H9 (cell line): Measurements from ENCODE around the gene BMPR1A. TPM values are rescaled to one million over a fixed set of nuclear protein-coding genes. Genes with fewer than 3 reads are reported as not detected.

ENCODE experiments used
- DNase-seq: peaks from one replicate; pipeline ENCODE4 v3.0.0-alpha.2; 2017
- H2AFZ ChIP-seq: one replicate; pipeline ENCODE4 v1.6.1; 2013; ENCODE audit warnings: mild to moderate bottlenecking, low read length, control low read depth, moderate library complexity
- H2AK5ac ChIP-seq: 2 replicates; pipeline ENCODE4 v1.6.1; 2013; ENCODE audit warnings: low read length, control low read depth, mixed read lengths; ENCODE audit not compliant: insufficient read length
- H2BK120ac ChIP-seq: one replicate; pipeline ENCODE4 v1.6.1; 2013; ENCODE audit warnings: low read depth, mild to moderate bottlenecking, low read length, control low read depth, inconsistent platforms; ENCODE audit not compliant: poor library complexity, severe bottlenecking
- H2BK12ac ChIP-seq: 2 replicates; pipeline ENCODE4 v1.6.1; 2013; ENCODE audit warnings: low read length, control low read depth, mixed read lengths, low read depth; ENCODE audit not compliant: insufficient read length
- H2BK15ac ChIP-seq: 2 replicates; pipeline ENCODE4 v1.6.1; 2013; ENCODE audit warnings: low read depth, low read length, control low read depth
- H2BK20ac ChIP-seq: one replicate; pipeline ENCODE4 v1.6.1; 2013; ENCODE audit warnings: low read depth, mild to moderate bottlenecking, low read length, control low read depth, inconsistent platforms; ENCODE audit not compliant: poor library complexity, severe bottlenecking
- H2BK5ac ChIP-seq: 2 replicates; pipeline ENCODE4 v1.6.1; 2013; ENCODE audit warnings: low read length, control low read depth, mixed read lengths; ENCODE audit not compliant: insufficient read length
- H3K14ac ChIP-seq: 2 replicates; pipeline ENCODE4 v1.6.1; 2013; ENCODE audit warnings: low read length, control low read depth; ENCODE audit not compliant: insufficient read depth
- H3K18ac ChIP-seq: 2 replicates; pipeline ENCODE4 v1.6.1; 2013; ENCODE audit warnings: low read depth, mild to moderate bottlenecking, mixed read lengths, low read length, control low read depth; ENCODE audit not compliant: insufficient read length
- H3K23ac ChIP-seq: 2 replicates; pipeline ENCODE4 v1.6.1; 2013; ENCODE audit warnings: low read length, control low read depth, mixed read lengths, low read depth; ENCODE audit not compliant: insufficient read length
- H3K23me2 ChIP-seq: 2 replicates; pipeline ENCODE4 v1.6.1; 2013; ENCODE audit warnings: low read depth, mild to moderate bottlenecking, mixed read lengths, low read length, control low read depth; ENCODE audit not compliant: insufficient read length, poor library complexity, severe bottlenecking
- H3K27ac ChIP-seq: 2 replicates; pipeline ENCODE4 v1.5.1; 2013; ENCODE audit warnings: low read length, control low read depth, mixed read lengths, low read depth; ENCODE audit not compliant: insufficient read length
- H3K27me3 ChIP-seq: 2 replicates; pipeline ENCODE4 v1.6.1; 2013; ENCODE audit warnings: low read length, control low read depth, inconsistent platforms; ENCODE audit not compliant: insufficient read depth
- H3K4ac ChIP-seq: 2 replicates; pipeline ENCODE4 v1.6.1; 2013; ENCODE audit warnings: low read depth, mild to moderate bottlenecking, control low read depth, inconsistent platforms, low read length, moderate library complexity
- H3K4me1 ChIP-seq: 2 replicates; pipeline ENCODE4 v1.6.1; 2013; ENCODE audit warnings: low read length, control low read depth, inconsistent platforms; ENCODE audit not compliant: insufficient read depth
- H3K4me2 ChIP-seq: 2 replicates; pipeline ENCODE4 v1.6.1; 2013; ENCODE audit warnings: low read length, control low read depth, mixed read lengths; ENCODE audit not compliant: insufficient read length, insufficient read depth
- H3K56ac ChIP-seq: 2 replicates; pipeline ENCODE4 v1.6.1; 2013; ENCODE audit warnings: low read depth, mild to moderate bottlenecking, mixed read lengths, low read length, control low read depth; ENCODE audit not compliant: insufficient read length
- H3K79me1 ChIP-seq: 2 replicates; pipeline ENCODE4 v1.6.1; 2013; ENCODE audit warnings: low read depth, mild to moderate bottlenecking, moderate library complexity, low read length, control low read depth, inconsistent platforms; ENCODE audit not compliant: insufficient read depth, poor library complexity, severe bottlenecking
- H3K79me2 ChIP-seq: 2 replicates; pipeline ENCODE4 v1.6.1; 2013; ENCODE audit warnings: low read length, control low read depth, inconsistent platforms; ENCODE audit not compliant: insufficient read depth
- H3K9ac ChIP-seq: 2 replicates; pipeline ENCODE4 v1.6.1; 2013; ENCODE audit warnings: low read length, control low read depth, mixed read lengths; ENCODE audit not compliant: insufficient read length; ENCODE audit errors: extremely low read depth
- H3K9me3 ChIP-seq: one replicate; pipeline ENCODE4 v1.6.1; 2013; ENCODE audit warnings: low read depth, low read length, inconsistent platforms; ENCODE audit not compliant: control insufficient read depth
- H3T11ph ChIP-seq: one replicate; pipeline ENCODE4 v1.6.1; 2013; ENCODE audit warnings: mild to moderate bottlenecking, low read length, control low read depth, inconsistent platforms
- H4K20me1 ChIP-seq: one replicate; pipeline ENCODE4 v1.6.1; 2013; ENCODE audit not compliant: control insufficient read depth, insufficient read length, insufficient read depth
- H4K5ac ChIP-seq: 2 replicates; pipeline ENCODE4 v1.6.1; 2013; ENCODE audit warnings: low read depth, mild to moderate bottlenecking, mixed read lengths, low read length, control low read depth; ENCODE audit not compliant: insufficient read length
- H4K8ac ChIP-seq: replicated peaks from 2 replicates; pipeline ENCODE4 v1.6.1; 2013; ENCODE audit warnings: low read length, control low read depth, mixed read lengths, low read depth; ENCODE audit not compliant: insufficient read length
- H4K91ac ChIP-seq: 2 replicates; pipeline ENCODE4 v1.6.1; 2013; ENCODE audit warnings: low read depth, mild to moderate bottlenecking, moderate library complexity, mixed read lengths, low read length, control low read depth; ENCODE audit not compliant: insufficient read length
- H3K27ac Mint-ChIP-seq, 3 experiments: 2 replicates in 2 of 3; 3 replicates in 1 of 3; pipeline ENCODE4 v1.8.0; 2020 to 2021; ENCODE audit warnings: mixed read lengths in 3 of 3, mild to moderate bottlenecking in 1 of 3, moderate library complexity in 1 of 3
- H3K27me3 Mint-ChIP-seq: 2 replicates; pipeline ENCODE4 v1.8.0; 2021; ENCODE audit warnings: low read depth, mild to moderate bottlenecking, moderate library complexity, mixed read lengths
- H3K36me3 Mint-ChIP-seq, 3 experiments: 2 replicates in 2 of 3; 3 replicates in 1 of 3; pipeline ENCODE4 v1.8.0; 2020 to 2021; ENCODE audit warnings: low read depth in 3 of 3, mixed read lengths in 3 of 3; ENCODE audit not compliant: insufficient read depth in 1 of 3
- H3K4me1 Mint-ChIP-seq, 2 experiments: 2 replicates each; pipeline ENCODE4 v1.8.0; 2020; ENCODE audit warnings: mixed read lengths in 2 of 2
- H3K4me3 Mint-ChIP-seq, 2 experiments: 2 replicates in 1 of 2; 3 replicates in 1 of 2; pipeline ENCODE4 v1.8.0; 2020 to 2021; ENCODE audit warnings: mild to moderate bottlenecking in 2 of 2, mixed read lengths in 2 of 2, moderate library complexity in 1 of 2
- H3K9me3 Mint-ChIP-seq, 2 experiments: 2 replicates in 1 of 2; 3 replicates in 1 of 2; pipeline ENCODE4 v1.8.0; 2020; ENCODE audit warnings: mild to moderate bottlenecking in 2 of 2, mixed read lengths in 2 of 2, moderate library complexity in 1 of 2
- WGBS: extraction: QIAGEN DNeasy Blood & Tissue Kit; methylation state at CpG from one replicate; pipeline ENCODE4 v1.1.7; 2013; ENCODE audit warnings: missing lambda C conversion rate, low lambda C conversion rate, mixed read lengths; ENCODE audit not compliant: insufficient read length; ENCODE audit errors: extremely low coverage; 5-methylcytosine and 5-hydroxymethylcytosine counted together
- total RNA-seq: library from RNA; stranded (reverse); gene quantifications from 2 replicates; pipeline ENCODE4 v1.2.1, GENCODE V29; 2021
- TF ChIP-seq, protein P1 (sequence below): fragments of 200-600 bp; sonication (generic); conservative IDR thresholded peaks from 3 replicates; pipeline ENCODE4 v1.8.0; 2021; ENCODE audit warnings: antibody characterized with exemption, mild to moderate bottlenecking

BMPR1A gene
- total RNA-seq, 1 experiment from 2014 or later: 138 TPM

GRCh38 chr10:86798611-86799010 is 42.2 kb downstream of the BMPR1A start:
- TF ChIP-seq, protein P1, sequence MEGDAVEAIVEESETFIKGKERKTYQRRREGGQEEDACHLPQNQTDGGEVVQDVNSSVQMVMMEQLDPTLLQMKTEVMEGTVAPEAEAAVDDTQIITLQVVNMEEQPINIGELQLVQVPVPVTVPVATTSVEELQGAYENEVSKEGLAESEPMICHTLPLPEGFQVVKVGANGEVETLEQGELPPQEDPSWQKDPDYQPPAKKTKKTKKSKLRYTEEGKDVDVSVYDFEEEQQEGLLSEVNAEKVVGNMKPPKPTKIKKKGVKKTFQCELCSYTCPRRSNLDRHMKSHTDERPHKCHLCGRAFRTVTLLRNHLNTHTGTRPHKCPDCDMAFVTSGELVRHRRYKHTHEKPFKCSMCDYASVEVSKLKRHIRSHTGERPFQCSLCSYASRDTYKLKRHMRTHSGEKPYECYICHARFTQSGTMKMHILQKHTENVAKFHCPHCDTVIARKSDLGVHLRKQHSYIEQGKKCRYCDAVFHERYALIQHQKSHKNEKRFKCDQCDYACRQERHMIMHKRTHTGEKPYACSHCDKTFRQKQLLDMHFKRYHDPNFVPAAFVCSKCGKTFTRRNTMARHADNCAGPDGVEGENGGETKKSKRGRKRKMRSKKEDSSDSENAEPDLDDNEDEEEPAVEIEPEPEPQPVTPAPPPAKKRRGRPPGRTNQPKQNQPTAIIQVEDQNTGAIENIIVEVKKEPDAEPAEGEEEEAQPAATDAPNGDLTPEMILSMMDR: 0 out of 3 replicates have a peak, but pooled peaks have one; percentile 9
- no peak overlapping the region for H3K56ac ChIP-seq
- H4K91ac ChIP-seq: no peak overlapping the region
- H2AK5ac ChIP-seq: no peak overlapping the region
- no peak overlapping the region for H4K5ac ChIP-seq
- H3T11ph ChIP-seq: no peak overlapping the region
- H3K4me1 Mint-ChIP-seq: peaks cover 63 to 72% of the 10 kb centered on the region in 2 experiments
- no peak overlapping the region for H2BK15ac ChIP-seq
- H3K4me3 Mint-ChIP-seq: peak overlapping the region in 1 of 2 experiments; percentile 22; a peak in 2 of 5 replicates
- peaks cover 10% of the 10 kb centered on the region for H3K4me1 ChIP-seq
- H2BK120ac ChIP-seq: no peak overlapping the region
- WGBS: no CpG with 5 or more reads among the region's 1 CpG
- H3K27me3 Mint-ChIP-seq: no peaks in the 10 kb centered on the region
- H3K79me1 ChIP-seq: no peaks in the 10 kb centered on the region
- no peak overlapping the region for H3K9ac ChIP-seq
- H3K9me3 ChIP-seq: no peaks in the 10 kb centered on the region
- no peaks in the 10 kb centered on the region for H4K20me1 ChIP-seq
- no peak overlapping the region for H3K18ac ChIP-seq
- H3K27ac Mint-ChIP-seq: peak overlapping the region; percentile 13 to 98 (median 96); a peak in 5 of 7 replicates
- H3K27ac ChIP-seq: no peak overlapping the region
- H3K14ac ChIP-seq: no peak overlapping the region
- no peak overlapping the region for H3K4me2 ChIP-seq
- H2BK12ac ChIP-seq: no peak overlapping the region
- H2AFZ ChIP-seq: no peak overlapping the region
- H3K27me3 ChIP-seq: no peaks in the 10 kb centered on the region
- H3K79me2 ChIP-seq: peaks cover 27% of the 10 kb centered on the region; the same call in 1 of the 2 replicates
- H2BK5ac ChIP-seq: no peak overlapping the region
- H3K9me3 Mint-ChIP-seq: no peaks in the 10 kb centered on the region
- no peaks in the 10 kb centered on the region for H3K23me2 ChIP-seq
- H3K36me3 Mint-ChIP-seq: peaks cover 0 to 14% (median 13%) of the 10 kb centered on the region in 3 experiments; a peak in 3 of 7 replicates
- no peak overlapping the region for H2BK20ac ChIP-seq
- no peak for DNase-seq
- no peak overlapping the region for H3K23ac ChIP-seq
- no peak overlapping the region for H4K8ac ChIP-seq
- H3K4ac ChIP-seq: no peak overlapping the region
